Measurements from ENCODE around the gene OXSM.
A peak's percentile ranks its signal among the peaks of the same experiment; 100 is the strongest.

OXSM gene

GRCh38 chr3:25789596-25790556 is at the start of gene OXSM:
OXSM (plus strand) TSS chr3:25790090; CDS start chr3:25791021, 931 bp downstream.
- DNase-seq (ENCODE audit: low read depth, low spot score), result peak; percentile 75

- DNase-seq (ENCODE audit: low read depth, low spot score), result no peak
Observed at GRCh38 chr3:25744470-25744869, 45.4 kb upstream of the OXSM start.

DNA sequence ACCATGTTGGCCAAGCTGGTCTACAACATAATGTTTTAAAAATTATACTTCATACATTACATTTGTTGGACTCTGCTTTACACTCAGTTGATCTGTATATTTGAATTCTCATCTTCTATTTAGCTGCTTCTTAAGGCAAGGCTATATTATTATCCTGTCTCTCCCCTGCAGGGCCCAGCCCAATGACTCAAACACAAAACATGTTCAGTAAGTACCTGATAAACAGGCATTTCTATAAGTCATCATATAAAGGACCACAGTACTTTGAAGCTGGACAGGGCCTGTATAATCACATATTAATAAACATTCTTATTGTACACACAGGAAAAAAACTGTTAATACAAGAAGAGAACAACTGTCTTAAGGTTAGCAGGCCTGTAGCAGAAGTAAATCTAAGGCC is 42.9 kb upstream of the OXSM start:
- no peak for DNase-seq (ENCODE audit: low read depth, low spot score)

GRCh38 chr3:25748189-25748588 is 41.7 kb upstream of the OXSM start:
- DNase-seq (ENCODE audit: low read depth, low spot score), result no peak

DNA sequence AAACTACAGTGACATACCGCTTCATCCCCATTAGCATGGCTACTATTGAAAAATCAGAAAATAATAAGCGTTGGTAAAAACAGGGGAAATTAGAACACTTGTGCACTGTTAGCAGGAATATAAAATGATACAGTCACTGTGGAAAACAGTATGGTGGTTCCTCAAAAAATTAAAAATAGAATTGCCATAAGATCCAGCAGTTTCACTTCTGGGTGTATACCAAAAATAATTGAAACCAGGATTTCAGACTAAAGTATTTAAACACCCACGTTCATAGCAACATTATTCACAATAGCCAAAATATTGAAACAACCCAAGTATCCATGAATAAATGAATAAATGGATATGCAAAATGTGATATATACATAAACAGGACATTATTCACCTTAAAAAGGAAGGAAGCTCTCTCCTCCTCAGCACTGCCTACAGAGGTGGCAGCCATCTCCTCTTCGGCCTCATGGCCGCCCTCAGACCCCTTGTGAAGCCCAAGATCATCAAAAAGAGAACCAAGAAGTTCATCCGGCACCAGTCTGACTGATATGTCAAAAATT is 40.8 kb upstream of the OXSM start:
- no peak for DNase-seq (ENCODE audit: low read depth, low spot score)

- no peak for DNase-seq (ENCODE audit: low read depth, low spot score)
Observed at GRCh38 chr3:25751048-25751447, 38.8 kb upstream of the OXSM start.

GRCh38 chr3:25751725-25752124 is 38.2 kb upstream of the OXSM start:
- peak; percentile 68 for DNase-seq (ENCODE audit: low read depth, low spot score)

- no peak for DNase-seq (ENCODE audit: low read depth, low spot score)
Observed at GRCh38 chr3:25768851-25769250, 21.0 kb upstream of the OXSM start.

DNA sequence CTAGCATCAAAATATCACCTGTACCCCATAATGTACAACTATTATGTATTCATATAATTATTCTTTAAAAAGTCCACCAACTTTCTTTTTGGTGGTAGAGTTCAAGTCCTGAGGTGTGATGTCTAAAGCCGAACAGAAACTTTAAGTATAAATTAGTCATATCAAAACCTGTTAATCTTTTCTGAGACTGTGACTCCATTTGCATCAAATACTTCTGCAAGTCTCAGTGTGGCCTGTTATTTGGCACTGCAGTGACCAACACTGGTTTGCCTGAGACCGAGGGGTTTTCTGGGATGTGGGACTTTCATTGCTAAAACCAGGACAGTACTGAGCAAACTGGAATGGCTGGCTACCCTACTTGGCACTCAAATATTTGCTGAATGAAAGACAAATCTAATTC is 14.0 kb upstream of the OXSM start:
- DNase-seq (ENCODE audit: low read depth, low spot score), result no peak

- no peak for DNase-seq (ENCODE audit: low read depth, low spot score)
Observed at GRCh38 chr3:25780618-25781017, 9.3 kb upstream of the OXSM start.

DNA sequence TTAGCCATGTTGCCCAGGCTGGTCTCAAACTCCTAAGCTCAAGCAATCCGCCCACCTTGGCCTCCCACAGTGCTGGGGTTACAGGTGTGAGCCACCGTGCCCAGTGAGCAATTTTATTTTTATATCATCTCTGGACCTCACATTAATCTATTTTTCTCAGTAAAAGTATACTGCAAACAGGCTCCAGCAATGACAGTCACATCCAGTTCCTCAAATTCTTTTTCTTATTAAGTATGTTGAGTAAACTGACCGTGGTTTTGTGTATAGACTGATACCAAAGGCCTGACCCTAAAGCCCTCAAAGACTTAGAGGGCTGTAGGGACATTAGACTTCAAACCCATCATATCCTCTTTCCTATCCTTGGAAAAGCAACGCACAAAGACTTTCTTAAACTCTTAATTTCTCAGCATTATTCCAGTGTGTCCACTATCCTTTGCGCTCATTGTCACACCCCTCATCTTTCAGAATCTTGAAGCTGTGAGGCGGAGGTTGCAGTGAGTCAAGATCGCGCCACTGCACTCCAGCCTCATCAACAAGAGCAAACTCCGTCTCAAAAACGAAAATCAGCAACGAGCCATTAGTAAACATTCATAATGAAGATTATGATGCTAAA is 8.6 kb upstream of the OXSM start:
- no peak for DNase-seq (ENCODE audit: low read depth, low spot score)

- DNase-seq (ENCODE audit: low read depth, low spot score), result no peak
Observed at GRCh38 chr3:25781758-25782594, 7.9 kb upstream of the OXSM start.

DNA sequence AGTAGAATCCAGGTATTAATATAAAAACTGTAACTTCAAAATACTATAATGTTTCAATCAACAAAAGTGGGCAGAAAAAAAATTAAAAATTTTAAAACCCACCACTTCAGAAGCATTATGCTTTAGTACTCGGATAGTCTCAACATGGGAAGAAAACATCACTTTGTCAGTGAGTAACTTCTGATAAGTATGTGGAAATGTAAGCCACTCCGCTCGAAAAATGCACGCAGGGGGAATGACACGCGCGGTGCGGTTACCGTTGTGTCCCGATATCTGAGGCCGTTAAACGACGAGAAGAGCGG is 7.3 kb upstream of the OXSM start:
- no peak for DNase-seq (ENCODE audit: low read depth, low spot score)

DNA sequence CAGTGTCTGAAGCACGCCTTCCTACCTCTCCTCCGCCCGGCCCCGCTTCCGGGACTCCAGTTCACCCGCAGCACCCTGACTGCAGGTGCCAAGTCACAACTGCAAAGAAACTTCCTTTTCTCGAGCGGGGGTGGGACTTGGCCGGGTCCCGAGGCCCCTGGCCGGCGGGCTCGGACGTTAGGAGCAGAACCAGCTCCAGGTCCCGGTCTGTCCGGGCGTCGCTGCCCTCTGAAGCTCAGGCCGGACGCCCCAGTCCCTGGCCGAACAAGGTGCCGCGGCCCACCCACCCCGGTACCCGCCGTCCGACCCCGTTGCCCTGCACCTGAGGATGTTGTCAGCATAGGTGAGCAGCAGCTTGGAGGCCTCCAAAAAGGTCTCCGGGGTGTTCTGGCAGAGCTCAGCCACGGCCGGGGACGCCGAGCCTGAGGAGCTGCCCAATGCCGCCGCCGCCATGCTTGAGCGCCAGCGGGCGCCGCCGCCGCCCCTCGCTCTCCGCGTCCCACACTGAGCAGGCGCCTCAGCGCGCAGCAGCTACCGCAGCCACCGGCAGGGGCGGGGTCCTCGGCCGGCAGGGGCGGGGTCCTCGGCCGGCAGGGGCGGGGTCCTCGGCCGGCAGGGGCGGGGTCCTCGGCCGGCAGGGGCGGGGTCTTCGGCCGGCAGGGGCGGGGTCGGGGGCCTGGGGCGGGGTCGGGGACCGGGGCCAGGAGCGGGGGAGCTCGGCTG is 6.8 kb upstream of the OXSM start, which contains the start of gene NGLY1:
Gene NGLY1, minus strand, starts transcription at position 506 of the 723 bp plus-strand sequence. Its CDS starts 53 bp downstream, at position 453.
- peak; percentile 80 for DNase-seq (ENCODE audit: low read depth, low spot score)

- DNase-seq (ENCODE audit: low read depth, low spot score), result peak; percentile 76
Observed at GRCh38 chr3:25783661-25784512, 6.0 kb upstream of the OXSM start.

DNA sequence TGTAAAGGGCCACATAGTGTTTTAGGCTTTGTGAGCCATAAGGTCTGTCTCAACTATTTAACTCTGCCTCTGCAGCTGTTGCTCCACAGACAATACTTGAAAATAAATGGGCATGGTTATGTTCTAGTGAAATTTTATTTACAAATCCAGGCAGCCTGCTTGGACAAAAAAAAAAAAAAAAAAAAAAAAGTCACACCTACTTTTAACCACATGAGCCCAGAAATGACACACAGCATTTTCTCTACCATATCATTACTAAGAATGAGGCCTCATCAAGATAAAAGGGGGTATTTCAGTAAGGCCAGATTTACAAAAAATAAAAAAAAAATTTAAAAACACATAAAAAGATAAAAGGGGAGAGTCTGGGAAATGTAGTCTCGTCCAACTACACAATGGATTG is 4.9 kb upstream of the OXSM start:
- no peak for DNase-seq (ENCODE audit: low read depth, low spot score)

DNA sequence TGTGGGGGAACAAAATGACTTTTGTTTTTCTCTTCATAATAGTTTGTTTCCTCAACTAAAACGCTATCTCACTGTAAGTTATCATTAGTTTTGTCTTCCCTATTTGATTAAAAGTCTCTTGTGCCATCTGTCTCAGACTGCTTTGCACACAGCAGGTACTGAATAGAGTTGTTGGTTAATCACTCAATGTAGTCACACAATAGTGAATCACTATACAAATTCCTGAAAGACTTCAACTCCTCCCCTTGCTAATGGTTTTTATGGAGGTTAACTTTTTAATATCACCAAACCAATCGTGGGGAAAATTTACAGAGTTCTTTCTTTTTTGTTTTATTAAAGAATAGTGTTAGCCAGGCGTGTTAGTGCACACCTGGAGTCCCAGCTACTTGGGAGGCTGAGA is 4.1 kb upstream of the OXSM start:
- no peak for DNase-seq (ENCODE audit: low read depth, low spot score)

DNA sequence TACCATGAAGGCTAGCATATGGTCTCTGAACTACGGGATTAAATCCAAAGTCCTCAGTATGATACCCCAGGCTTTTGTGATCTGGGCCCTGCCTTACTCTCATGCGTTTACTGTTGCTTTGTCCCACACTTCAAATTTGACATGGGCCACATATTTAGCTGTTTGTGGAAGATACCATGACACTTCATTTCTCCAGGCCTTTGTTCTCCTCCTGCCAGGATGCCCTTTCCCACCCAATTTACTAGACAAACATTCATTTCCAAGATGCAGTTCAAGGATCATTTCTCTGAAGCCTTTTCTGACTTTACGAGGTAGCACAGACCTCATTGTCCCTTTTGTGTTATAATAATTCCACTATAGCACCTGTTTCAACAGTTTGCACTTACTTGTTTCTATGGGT is 2.2 kb upstream of the OXSM start:
- no peak for DNase-seq (ENCODE audit: low read depth, low spot score)

DNA sequence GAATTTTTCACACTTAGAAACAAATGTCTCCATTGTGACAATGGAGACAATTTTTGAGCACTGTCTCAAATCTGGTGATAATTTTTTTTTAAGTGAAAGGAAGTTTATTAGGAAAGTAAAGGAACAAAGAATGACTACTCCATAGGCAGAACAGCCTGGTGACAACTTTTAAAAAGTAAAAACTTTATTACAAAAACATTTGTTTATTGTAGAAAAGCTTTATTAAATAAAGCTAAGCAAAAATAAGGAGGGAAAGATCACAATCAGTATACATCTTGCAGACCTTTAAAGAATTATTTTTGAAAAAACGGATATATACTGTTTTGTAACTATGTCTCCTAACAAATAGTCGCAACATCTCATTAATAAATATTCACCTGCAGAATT is 688 bp upstream of the OXSM start:
- DNase-seq (ENCODE audit: low read depth, low spot score), result no peak

GRCh38 chr3:25801786-25802185 is 11.9 kb downstream of the OXSM start:
- DNase-seq (ENCODE audit: low read depth, low spot score), result no peak

Measured in ELF-1 (cell line).